Central memory CD8-positive, alpha-beta T cell (primary cell): ENCODE results near the gene GOLIM4.
"Not testable (repeated sequence)": the region's sequence is repeated elsewhere in the genome, so short reads cannot be mapped to it uniquely, and the experiment has no call there.

ENCODE experiments used
- ATAC-seq: fragments of 150-1000 bp; cut with Tn5 transposase; replicated peaks from 2 replicates; pipeline ENCODE4 v1.10.0; 2022; ENCODE audit warnings: mild to moderate bottlenecking, moderate FRiP score, moderate number of reproducible peaks; ENCODE audit not compliant: poor library complexity, severe bottlenecking; ENCODE audit errors: extremely low read depth
- DNase-seq, 2 donors: peaks; one replicate each; pipeline ENCODE4 v3.0.0; 2021; ENCODE audit warnings: low spot score in 2 of 2
- H3K27ac Mint-ChIP-seq: one replicate; pipeline ENCODE4 v1.8.0; 2022; ENCODE audit warnings: low read depth, mild to moderate bottlenecking, moderate library complexity, mixed read lengths
- H3K27me3 Mint-ChIP-seq: one replicate; pipeline ENCODE4 v1.8.0; 2022; ENCODE audit warnings: mixed read lengths
- H3K36me3 Mint-ChIP-seq: one replicate; pipeline ENCODE4 v1.8.0; 2022; ENCODE audit warnings: mild to moderate bottlenecking, moderate library complexity, mixed read lengths; ENCODE audit not compliant: insufficient read depth
- H3K4me1 Mint-ChIP-seq: one replicate; pipeline ENCODE4 v1.8.0; 2022; ENCODE audit warnings: mixed read lengths
- H3K4me3 Mint-ChIP-seq: one replicate; pipeline ENCODE4 v1.8.0; 2022; ENCODE audit warnings: mild to moderate bottlenecking, moderate library complexity, mixed read lengths
- H3K9me3 Mint-ChIP-seq: one replicate; pipeline ENCODE4 v1.8.0; 2022; ENCODE audit warnings: mixed read lengths

Gene GOLIM4

DNA sequence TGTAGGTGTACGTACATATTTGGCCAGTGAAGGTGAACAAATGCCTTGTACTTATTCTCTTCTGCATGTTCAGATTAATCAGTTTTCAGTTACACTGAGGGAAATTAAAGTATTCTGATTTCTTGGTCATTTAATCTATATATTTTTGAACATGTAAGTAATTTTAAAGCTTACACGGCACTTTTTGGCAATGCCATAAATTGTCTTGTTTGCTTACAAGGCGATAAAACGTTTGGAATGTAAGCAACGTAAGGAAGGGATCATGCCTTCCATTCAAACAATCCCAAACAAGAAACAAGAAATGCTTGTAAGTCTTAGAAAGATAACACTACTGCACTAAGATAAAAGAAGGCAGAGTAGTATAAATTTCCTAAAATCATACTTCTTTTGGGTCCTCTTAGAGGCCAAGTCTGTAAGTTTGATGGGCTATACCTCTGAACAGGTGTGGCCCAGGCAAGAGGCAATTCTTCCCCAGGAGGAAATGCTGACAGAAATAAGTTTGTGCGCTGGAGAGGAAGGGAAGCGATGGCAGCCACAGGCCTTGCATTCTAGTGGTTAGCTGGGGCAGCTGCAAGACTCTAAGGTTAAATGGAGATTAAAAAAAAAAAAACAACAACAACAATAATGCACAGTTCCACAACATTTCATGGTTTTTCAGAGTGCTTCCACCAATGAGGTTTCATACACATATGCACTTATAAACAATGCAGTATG, 73.8 kb downstream of the GOLIM4 start:
- H3K27me3 Mint-ChIP-seq: no peaks in the 10 kb centered on the region
- peaks cover 4% of the 10 kb centered on the region for H3K36me3 Mint-ChIP-seq
- no peak for ATAC-seq
- no peak overlapping the region for H3K4me3 Mint-ChIP-seq
- DNase-seq: no peak
- H3K4me1 Mint-ChIP-seq: no peaks in the 10 kb centered on the region
- H3K27ac Mint-ChIP-seq: no peak overlapping the region
- H3K9me3 Mint-ChIP-seq: no peaks in the 10 kb centered on the region

DNA sequence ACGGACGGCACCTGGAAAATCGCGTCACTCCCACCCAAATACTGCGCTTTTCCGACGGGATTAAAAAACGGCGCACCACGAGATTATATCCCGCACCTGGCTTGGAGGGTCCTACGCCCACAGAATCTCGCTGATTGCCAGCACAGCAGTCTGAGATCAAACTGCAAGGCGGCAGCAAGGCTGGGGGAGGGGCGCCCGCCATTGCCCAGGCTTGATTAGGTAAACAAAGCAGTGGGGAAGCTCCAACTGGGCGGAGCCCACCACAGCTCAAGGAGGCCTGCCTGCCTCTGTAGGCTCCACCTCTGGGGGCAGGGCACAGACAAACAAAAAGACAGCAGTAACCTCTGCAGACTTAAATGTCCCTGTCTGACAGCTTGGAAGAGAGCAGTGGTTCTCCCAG, 84.4 kb downstream of the GOLIM4 start:
- H3K4me3 Mint-ChIP-seq, H3K27me3 Mint-ChIP-seq, H3K36me3 Mint-ChIP-seq, ATAC-seq, H3K27ac Mint-ChIP-seq, H3K4me1 Mint-ChIP-seq, H3K9me3 Mint-ChIP-seq, DNase-seq: not testable (repeated sequence)

DNA sequence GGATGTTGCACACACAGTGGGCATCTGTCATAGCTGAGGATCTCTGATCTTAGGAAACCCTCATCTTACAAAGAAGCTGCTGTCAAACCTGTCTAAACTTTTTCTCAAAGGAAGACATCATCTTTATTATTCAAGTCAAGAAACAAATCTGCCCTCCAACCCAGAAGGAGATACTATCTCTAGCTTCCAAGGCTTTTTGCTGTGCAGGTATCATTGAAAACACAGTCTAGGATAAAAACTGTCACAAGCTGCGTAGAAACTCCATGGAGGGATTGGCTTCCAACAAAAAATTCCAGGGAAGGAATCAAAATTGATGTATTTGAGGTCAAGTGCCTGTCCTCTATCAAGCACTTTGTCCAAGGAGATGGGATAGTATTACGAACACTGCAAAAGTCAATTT, 89.1 kb downstream of the GOLIM4 start:
- no peak overlapping the region for H3K4me3 Mint-ChIP-seq
- H3K4me1 Mint-ChIP-seq: no peaks in the 10 kb centered on the region
- ATAC-seq (no peak), DNase-seq (no peak)
- no peak overlapping the region for H3K27ac Mint-ChIP-seq
- no peaks in the 10 kb centered on the region for H3K27me3 Mint-ChIP-seq
- H3K9me3 Mint-ChIP-seq: peaks cover 5% of the 10 kb centered on the region
- H3K36me3 Mint-ChIP-seq: no peaks in the 10 kb centered on the region

DNA sequence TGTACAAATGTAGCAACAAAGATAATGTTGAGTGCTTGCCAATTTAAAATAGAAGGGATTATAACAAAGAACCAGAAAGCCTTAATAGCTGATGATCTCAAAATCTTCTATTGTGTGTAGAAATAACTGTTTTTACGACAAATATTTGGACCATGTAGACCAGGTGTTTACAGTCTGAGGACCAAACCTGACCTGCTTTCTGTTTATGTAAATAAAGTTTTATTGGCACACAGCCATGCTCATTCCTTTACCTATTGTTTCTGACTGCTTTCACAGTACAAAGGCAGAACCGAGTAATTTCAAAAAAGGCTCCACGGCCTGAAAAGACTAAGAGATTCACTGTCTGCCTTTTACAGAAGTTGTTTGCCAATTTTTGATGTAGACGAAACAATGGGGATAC, 91.8 kb downstream of the GOLIM4 start:
- DNase-seq: no peak
- H3K27ac Mint-ChIP-seq: no peak overlapping the region
- H3K36me3 Mint-ChIP-seq: no peaks in the 10 kb centered on the region
- H3K9me3 Mint-ChIP-seq: peaks cover 5% of the 10 kb centered on the region
- ATAC-seq: no peak
- H3K4me3 Mint-ChIP-seq: no peak overlapping the region
- H3K27me3 Mint-ChIP-seq: no peaks in the 10 kb centered on the region
- H3K4me1 Mint-ChIP-seq: no peaks in the 10 kb centered on the region

DNA sequence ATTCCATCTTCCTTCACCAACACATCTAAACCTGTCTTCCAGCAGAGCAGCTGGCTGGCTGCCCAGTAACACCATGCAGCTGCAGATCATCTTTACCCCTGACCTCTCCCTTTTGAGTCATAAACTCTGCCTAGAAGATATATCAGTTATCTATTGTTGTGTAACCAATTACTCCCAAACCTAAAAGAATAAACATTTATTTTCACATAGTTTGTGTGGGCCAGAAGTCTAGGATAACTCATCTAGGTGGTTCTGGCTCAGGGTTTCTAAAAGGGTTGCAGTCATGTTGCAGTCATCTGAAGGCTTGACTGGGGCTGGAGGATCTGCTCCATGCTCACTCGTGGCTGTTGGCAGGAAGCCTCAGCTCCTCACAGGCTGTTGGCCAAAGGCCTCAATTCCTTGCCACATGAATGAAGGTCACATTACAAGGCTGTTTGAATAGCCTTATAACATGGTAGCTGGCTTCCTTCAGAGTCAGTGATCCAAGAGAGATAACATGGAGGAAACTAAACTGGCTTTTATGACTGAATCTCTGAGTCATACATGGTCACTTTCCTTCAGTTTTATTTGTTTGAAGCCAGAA, 92.8 kb downstream of the GOLIM4 start:
- no peak overlapping the region for H3K27ac Mint-ChIP-seq
- peaks cover 5% of the 10 kb centered on the region for H3K9me3 Mint-ChIP-seq
- DNase-seq (no peak), ATAC-seq (no peak)
- no peaks in the 10 kb centered on the region for H3K36me3 Mint-ChIP-seq
- no peak overlapping the region for H3K4me3 Mint-ChIP-seq
- no peaks in the 10 kb centered on the region for H3K27me3 Mint-ChIP-seq
- H3K4me1 Mint-ChIP-seq: no peaks in the 10 kb centered on the region

DNA sequence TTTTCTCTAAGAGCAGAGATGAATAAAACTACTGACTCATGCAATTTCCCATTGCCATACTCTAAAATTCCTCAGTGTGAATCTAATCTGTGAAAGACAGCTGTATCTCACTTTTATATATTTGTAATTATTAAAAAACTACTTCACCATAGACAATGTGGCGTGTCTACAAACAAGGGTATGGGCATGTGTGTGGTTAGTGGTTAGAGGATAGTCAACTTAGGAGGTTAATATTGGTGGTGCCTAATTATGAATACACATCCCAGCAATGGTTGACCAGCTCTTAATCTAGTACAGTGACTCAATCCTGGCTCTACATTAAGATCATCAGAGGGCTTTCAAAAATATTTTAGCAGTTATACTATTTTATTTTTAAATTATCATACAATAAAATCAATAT, 94.5 kb downstream of the GOLIM4 start:
- no peaks in the 10 kb centered on the region for H3K36me3 Mint-ChIP-seq
- ATAC-seq (no peak), DNase-seq (no peak)
- H3K4me1 Mint-ChIP-seq: no peaks in the 10 kb centered on the region
- H3K27me3 Mint-ChIP-seq: no peaks in the 10 kb centered on the region
- H3K4me3 Mint-ChIP-seq: no peak overlapping the region
- peaks cover 5% of the 10 kb centered on the region for H3K9me3 Mint-ChIP-seq
- H3K27ac Mint-ChIP-seq: no peak overlapping the region

DNA sequence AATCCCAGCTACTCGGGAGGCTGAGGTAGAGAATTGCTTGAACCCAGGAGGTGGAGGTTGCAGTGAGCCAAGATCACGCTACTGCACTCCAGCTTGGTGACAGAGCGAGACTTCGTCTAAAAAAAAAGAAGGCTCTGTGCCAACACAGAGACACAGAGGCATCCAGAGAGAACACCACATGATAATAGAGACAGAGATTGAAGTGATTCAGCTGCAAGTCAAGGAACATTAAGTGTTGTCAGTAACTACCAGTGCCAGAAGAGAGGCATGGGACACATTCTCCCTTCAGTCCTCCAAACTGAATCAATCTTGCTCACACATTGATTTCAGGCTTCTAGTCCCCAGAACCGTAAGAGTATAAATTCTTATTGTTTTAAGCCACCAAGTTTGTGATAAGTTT, 97.5 kb downstream of the GOLIM4 start:
- DNase-seq (no peak), ATAC-seq (no peak)
- Mint-ChIP-seq H3K27me3 (no peaks in the 10 kb centered on the region), H3K4me1 (no peaks in the 10 kb centered on the region), H3K4me3 (no peak overlapping the region), H3K36me3 (no peaks in the 10 kb centered on the region), H3K27ac (no peak overlapping the region), H3K9me3 (no peaks in the 10 kb centered on the region)

DNA sequence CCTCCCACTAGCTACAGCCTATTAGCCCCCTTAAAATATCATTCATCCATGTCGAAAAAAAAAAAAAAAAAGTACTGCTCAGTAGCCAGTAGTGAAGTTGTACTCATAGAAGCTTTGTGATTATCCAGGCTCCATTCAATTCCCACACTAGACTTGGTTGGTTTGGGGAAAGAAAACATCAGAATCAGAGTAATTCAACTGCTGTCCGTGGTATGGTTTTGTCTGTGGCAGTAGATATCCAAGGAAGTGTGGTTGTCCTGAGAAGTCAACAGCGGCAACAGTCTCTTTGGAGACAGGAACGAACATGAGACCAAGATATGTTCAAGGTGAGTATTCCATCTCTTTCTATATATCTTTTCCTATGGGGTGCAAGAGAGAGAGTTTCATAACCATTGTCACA, 99.2 kb downstream of the GOLIM4 start:
- no peaks in the 10 kb centered on the region for H3K27me3 Mint-ChIP-seq
- H3K27ac Mint-ChIP-seq: no peak overlapping the region
- H3K4me3 Mint-ChIP-seq: no peak overlapping the region
- DNase-seq (no peak), ATAC-seq (no peak)
- no peaks in the 10 kb centered on the region for H3K36me3 Mint-ChIP-seq
- H3K4me1 Mint-ChIP-seq: no peaks in the 10 kb centered on the region
- no peaks in the 10 kb centered on the region for H3K9me3 Mint-ChIP-seq

DNA sequence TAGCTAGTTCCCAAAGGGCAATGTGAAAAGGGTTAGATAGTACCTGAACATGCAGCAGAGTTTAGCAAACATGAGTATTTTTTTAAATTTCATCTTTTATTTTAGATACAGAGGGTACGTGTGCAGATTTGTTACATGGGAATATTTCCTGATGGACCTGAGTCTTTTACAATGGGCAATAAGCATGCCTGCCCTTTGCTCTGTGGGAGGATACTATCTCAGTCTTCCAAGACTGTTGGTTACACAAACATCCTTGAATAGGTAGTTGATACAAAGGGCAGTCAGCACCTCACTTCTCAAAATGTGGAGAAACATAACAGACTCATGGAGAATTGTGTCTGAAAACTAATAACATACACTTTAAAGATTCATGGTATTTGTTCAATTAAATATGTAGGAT, 103.3 kb downstream of the GOLIM4 start:
- DNase-seq: no peak
- Mint-ChIP-seq H3K4me3 (no peak overlapping the region), H3K36me3 (no peaks in the 10 kb centered on the region), H3K27ac (no peak overlapping the region), H3K9me3 (no peaks in the 10 kb centered on the region), H3K27me3 (no peaks in the 10 kb centered on the region), H3K4me1 (no peaks in the 10 kb centered on the region)
- ATAC-seq: no peak

DNA sequence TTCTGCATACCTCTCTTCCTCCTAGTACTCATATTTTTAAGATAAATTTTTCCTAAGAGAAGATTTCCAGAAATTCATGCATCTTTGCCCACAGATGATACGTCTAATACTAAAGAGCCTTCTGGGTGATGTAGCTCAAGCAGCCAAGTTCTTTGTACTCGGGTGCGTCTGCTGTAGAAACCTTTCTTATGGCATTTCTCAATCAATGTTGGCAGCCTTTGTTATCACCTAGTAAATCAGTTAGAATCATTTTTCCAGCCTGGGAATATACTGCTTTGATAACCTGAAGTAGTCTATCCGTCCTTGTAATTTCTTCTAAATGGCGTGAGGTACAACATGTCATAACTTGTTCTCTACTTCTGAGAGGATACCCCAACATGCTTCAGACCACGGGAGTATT, 104.5 kb downstream of the GOLIM4 start:
- no peak overlapping the region for H3K27ac Mint-ChIP-seq
- ATAC-seq: no peak

DNA sequence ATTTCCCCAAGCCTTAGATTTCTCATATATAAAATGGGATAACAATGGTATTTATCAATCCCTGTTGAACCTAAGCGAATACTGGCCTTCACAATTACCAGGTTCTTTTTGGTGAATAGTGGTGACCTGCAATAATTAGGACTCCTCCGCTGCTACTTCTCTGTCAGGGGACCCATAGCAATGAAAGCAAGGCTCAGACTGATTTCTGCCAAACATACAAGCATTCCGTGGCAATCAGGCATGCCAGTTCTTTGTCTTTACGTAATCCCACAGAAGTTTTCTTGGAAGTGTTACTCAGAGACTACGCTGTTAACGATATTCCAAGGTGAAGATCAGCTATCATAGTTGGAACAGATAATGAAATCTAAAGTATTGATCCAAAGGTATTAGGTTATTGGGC, 105.7 kb downstream of the GOLIM4 start:
- no peaks in the 10 kb centered on the region for H3K27me3 Mint-ChIP-seq
- no peaks in the 10 kb centered on the region for H3K4me1 Mint-ChIP-seq
- H3K36me3 Mint-ChIP-seq: no peaks in the 10 kb centered on the region
- DNase-seq (no peak), ATAC-seq (no peak)
- H3K27ac Mint-ChIP-seq: no peak overlapping the region
- H3K9me3 Mint-ChIP-seq: no peaks in the 10 kb centered on the region
- no peak overlapping the region for H3K4me3 Mint-ChIP-seq

More for the DNA sequence above, 104.5 kb downstream of the GOLIM4 start:
- H3K27me3 Mint-ChIP-seq: no peaks in the 10 kb centered on the region
- no peak for DNase-seq
- H3K4me1 Mint-ChIP-seq: no peaks in the 10 kb centered on the region
- no peaks in the 10 kb centered on the region for H3K9me3 Mint-ChIP-seq
- no peaks in the 10 kb centered on the region for H3K36me3 Mint-ChIP-seq
- no peak overlapping the region for H3K4me3 Mint-ChIP-seq

DNA sequence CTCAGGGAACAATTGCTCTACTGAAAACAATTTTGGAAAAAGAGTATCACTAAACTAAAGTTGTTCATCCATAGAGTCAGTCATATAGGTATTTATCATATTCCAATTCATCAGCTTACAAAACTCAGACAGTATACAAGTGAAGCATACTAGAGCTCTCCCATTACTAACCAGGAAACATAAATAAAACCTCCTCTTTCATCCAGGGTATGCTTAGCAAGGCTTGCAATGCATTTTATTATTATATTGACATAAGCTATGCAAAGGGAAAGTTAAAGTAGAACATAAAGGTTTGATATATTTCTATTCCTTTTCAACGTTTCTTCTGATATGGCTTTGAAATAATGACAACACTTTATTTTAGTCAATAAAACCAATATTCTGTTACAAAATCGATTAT, 106.7 kb downstream of the GOLIM4 start:
- H3K4me1 Mint-ChIP-seq: no peaks in the 10 kb centered on the region
- no peak for DNase-seq
- no peak overlapping the region for H3K27ac Mint-ChIP-seq
- no peaks in the 10 kb centered on the region for H3K27me3 Mint-ChIP-seq
- H3K4me3 Mint-ChIP-seq: no peak overlapping the region
- H3K36me3 Mint-ChIP-seq: no peaks in the 10 kb centered on the region
- no peak for ATAC-seq
- no peaks in the 10 kb centered on the region for H3K9me3 Mint-ChIP-seq

DNA sequence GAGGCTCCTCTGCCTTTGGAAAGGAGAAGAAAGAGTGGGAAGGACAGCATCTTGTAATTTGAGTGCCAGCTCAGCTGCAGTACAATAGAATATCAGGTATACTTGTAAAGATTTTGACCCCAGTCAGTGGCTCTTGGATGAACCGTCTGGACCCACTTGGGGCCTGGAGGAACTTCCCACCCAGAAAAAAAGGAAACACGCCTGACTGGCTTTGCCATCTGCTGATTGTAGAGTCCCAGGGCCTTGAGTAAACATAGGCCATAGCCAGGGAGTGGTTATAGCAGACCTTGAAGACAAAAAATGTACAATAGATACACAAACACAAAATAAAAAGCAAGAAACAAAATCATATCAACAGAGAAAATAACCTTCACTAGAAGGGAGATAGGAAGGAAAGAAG, 112.1 kb downstream of the GOLIM4 start:
- Mint-ChIP-seq H3K4me3 (no peak overlapping the region), H3K27ac (no peak overlapping the region), H3K4me1 (no peaks in the 10 kb centered on the region), H3K9me3 (no peaks in the 10 kb centered on the region), H3K27me3 (no peaks in the 10 kb centered on the region), H3K36me3 (no peaks in the 10 kb centered on the region)
- DNase-seq (no peak), ATAC-seq (no peak)
